ENCODE data around the gene CALM3.

CALM3 gene

GRCh38 chr19:46606681-46607447 is 5.7 kb downstream of the CALM3 start:
- CTCF ChIA-PET: no interaction called here
- no peak for TF ChIP-seq ZNF384 (IDR thresholded peaks at IDR 0.05)
- TF ChIP-seq HDGF (IDR thresholded peaks at IDR 0.05; ENCODE audit: borderline replicate concordance): no peak
- no peak for TF ChIP-seq BHLHE40 (IDR thresholded peaks at IDR 0.05; ENCODE audit: borderline replicate concordance)
- TF ChIP-seq CTBP1 (IDR thresholded peaks at IDR 0.05; ENCODE audit: borderline replicate concordance): no peak
- no peak for TF ChIP-seq FOXK2 (IDR thresholded peaks at IDR 0.05)
- TF ChIP-seq SP1 (IDR thresholded peaks at IDR 0.05): no peak
- no peak for TF ChIP-seq L3MBTL2 (conservative IDR thresholded peaks at IDR 0.05)
- TF ChIP-seq PKNOX1 (IDR thresholded peaks at IDR 0.05): no peak
- TF ChIP-seq LEF1 (IDR thresholded peaks at IDR 0.05; ENCODE audit: borderline replicate concordance): no peak
- no peak for TF ChIP-seq TARDBP (IDR thresholded peaks at IDR 0.05)
- no peak for TF ChIP-seq FOXA1 (IDR thresholded peaks at IDR 0.05)
- no peak for TF ChIP-seq ARNT (IDR thresholded peaks at IDR 0.05)
- TF ChIP-seq FOXM1 (IDR thresholded peaks at IDR 0.05; ENCODE audit: borderline replicate concordance): no peak
- TF ChIP-seq SUZ12 (IDR thresholded peaks at IDR 0.05): no peak
- no peak for TF ChIP-seq ELF4 (IDR thresholded peaks at IDR 0.05)
- DNase-seq (ENCODE audit: extremely low spot score): no peak
- POLR2A ChIA-PET: no interaction called here

GRCh38 chr19:46607448-46607841 is 6.3 kb downstream of the CALM3 start:
- ChIA-PET POLR2A (no interaction called here), CTCF (no interaction called here)
- no peak for TF ChIP-seq FOXM1 (IDR thresholded peaks at IDR 0.05; ENCODE audit: borderline replicate concordance)
- TF ChIP-seq L3MBTL2 (conservative IDR thresholded peaks at IDR 0.05): no peak
- no peak for TF ChIP-seq CTBP1 (IDR thresholded peaks at IDR 0.05; ENCODE audit: borderline replicate concordance)
- TF ChIP-seq SUZ12 (IDR thresholded peaks at IDR 0.05): no peak
- no peak for TF ChIP-seq ARNT (IDR thresholded peaks at IDR 0.05)
- no peak for TF ChIP-seq LEF1 (IDR thresholded peaks at IDR 0.05; ENCODE audit: borderline replicate concordance)
- TF ChIP-seq TARDBP (IDR thresholded peaks at IDR 0.05): no peak
- no peak for TF ChIP-seq BHLHE40 (IDR thresholded peaks at IDR 0.05; ENCODE audit: borderline replicate concordance)
- TF ChIP-seq NFRKB (IDR thresholded peaks at IDR 0.05): no peak
- TF ChIP-seq FOXK2 (IDR thresholded peaks at IDR 0.05): no peak
- no peak for TF ChIP-seq PKNOX1 (IDR thresholded peaks at IDR 0.05)
- no peak for TF ChIP-seq SP1 (IDR thresholded peaks at IDR 0.05)
- TF ChIP-seq HDGF (IDR thresholded peaks at IDR 0.05; ENCODE audit: borderline replicate concordance): no peak
- TF ChIP-seq ELF4 (IDR thresholded peaks at IDR 0.05): no peak
- no peak for TF ChIP-seq FOXA1 (IDR thresholded peaks at IDR 0.05)
- TF ChIP-seq ZNF384 (IDR thresholded peaks at IDR 0.05): no peak
- no peak for DNase-seq (ENCODE audit: extremely low spot score)

GRCh38 chr19:46608178-46608577 is 7.0 kb downstream of the CALM3 start:
- ChIA-PET POLR2A (interaction anchor here (5.7 kb wide), 1 partner anchor 7 kb away, joined by 40 read pairs; the partner anchor contains the start of gene CALM3), CTCF (interaction anchor here (0.7 kb wide), 1 partner anchor 9 kb away, joined by 3 read pairs; no protein-coding TSS in a partner anchor)
- DNase-seq (ENCODE audit: extremely low spot score): no peak
- no peak for TF ChIP-seq L3MBTL2 (conservative IDR thresholded peaks at IDR 0.05)
- no peak for TF ChIP-seq SP1 (IDR thresholded peaks at IDR 0.05)
- no peak for TF ChIP-seq BHLHE40 (IDR thresholded peaks at IDR 0.05; ENCODE audit: borderline replicate concordance)
- TF ChIP-seq ARNT (IDR thresholded peaks at IDR 0.05): no peak
- TF ChIP-seq FOXK2 (IDR thresholded peaks at IDR 0.05): no peak
- TF ChIP-seq ZNF384 (IDR thresholded peaks at IDR 0.05): no peak
- TF ChIP-seq SUZ12 (IDR thresholded peaks at IDR 0.05): no peak
- no peak for TF ChIP-seq HDGF (IDR thresholded peaks at IDR 0.05; ENCODE audit: borderline replicate concordance)
- no peak for TF ChIP-seq NFRKB (IDR thresholded peaks at IDR 0.05)
- no peak for TF ChIP-seq TARDBP (IDR thresholded peaks at IDR 0.05)
- no peak for TF ChIP-seq CTBP1 (IDR thresholded peaks at IDR 0.05; ENCODE audit: borderline replicate concordance)
- no peak for TF ChIP-seq FOXM1 (IDR thresholded peaks at IDR 0.05; ENCODE audit: borderline replicate concordance)
- no peak for TF ChIP-seq ELF4 (IDR thresholded peaks at IDR 0.05)
- no peak for TF ChIP-seq PKNOX1 (IDR thresholded peaks at IDR 0.05)

GRCh38 chr19:46608581-46609345 is 7.6 kb downstream of the CALM3 start:
- POLR2A ChIA-PET: interaction anchor here (5.7 kb wide), 1 partner anchor 8 kb away, joined by 40 read pairs; the partner anchor contains the start of gene CALM3
- TF ChIP-seq L3MBTL2 (conservative IDR thresholded peaks at IDR 0.05) (no peak), SUZ12 (IDR thresholded peaks at IDR 0.05) (no peak)
- CTCF ChIA-PET: interaction anchor here (0.7 kb wide), 1 partner anchor 9 kb away, joined by 3 read pairs; no protein-coding TSS in a partner anchor
- peak; percentile 2 for DNase-seq (ENCODE audit: extremely low spot score)

- DNase-seq (ENCODE audit: extremely low spot score): no peak
- CTCF ChIA-PET: interaction anchor here (0.7 to 3.2 kb wide), 3 partner anchors 9 to 90 kb away, joined by 3 to 19 read pairs (median 3); partner anchors contain the start of genes CALM3 and DACT3
- TF ChIP-seq BHLHE40 (IDR thresholded peaks at IDR 0.05; ENCODE audit: borderline replicate concordance): no peak
- no peak for TF ChIP-seq CTBP1 (IDR thresholded peaks at IDR 0.05; ENCODE audit: borderline replicate concordance)
- TF ChIP-seq LEF1 (IDR thresholded peaks at IDR 0.05; ENCODE audit: borderline replicate concordance): no peak
- TF ChIP-seq HDGF (IDR thresholded peaks at IDR 0.05; ENCODE audit: borderline replicate concordance): no peak
- TF ChIP-seq FOXK2 (IDR thresholded peaks at IDR 0.05): no peak
- no peak for TF ChIP-seq NFRKB (IDR thresholded peaks at IDR 0.05)
- TF ChIP-seq SP1 (IDR thresholded peaks at IDR 0.05): no peak
- TF ChIP-seq ELF4 (IDR thresholded peaks at IDR 0.05): no peak
- TF ChIP-seq FOXA1 (IDR thresholded peaks at IDR 0.05): no peak
- TF ChIP-seq TARDBP (IDR thresholded peaks at IDR 0.05): no peak
- no peak for TF ChIP-seq PKNOX1 (IDR thresholded peaks at IDR 0.05)
- TF ChIP-seq SUZ12 (IDR thresholded peaks at IDR 0.05): no peak
- TF ChIP-seq ZNF384 (IDR thresholded peaks at IDR 0.05): no peak
- no peak for TF ChIP-seq ARNT (IDR thresholded peaks at IDR 0.05)
- TF ChIP-seq FOXM1 (IDR thresholded peaks at IDR 0.05; ENCODE audit: borderline replicate concordance): no peak
- TF ChIP-seq L3MBTL2 (conservative IDR thresholded peaks at IDR 0.05): no peak
- POLR2A ChIA-PET: interaction anchor here (5.7 kb wide), 1 partner anchor 9 kb away, joined by 40 read pairs; the partner anchor contains the start of gene CALM3
Observed at GRCh38 chr19:46609511-46610412, 8.6 kb downstream of the CALM3 start.

All from HEK293T (cell line).